Hepatocyte (in vitro differentiated cells): ENCODE measurements around the gene SNX1.

ENCODE experiments used
- CTCF ChIP-seq: fragments of 200-600 bp; sonication (generic); IDR thresholded peaks from 2 replicates; pipeline ENCODE4 v1.5.1; 2016; ENCODE audit warnings: antibody characterized with exemption, mild to moderate bottlenecking; ENCODE audit not compliant: poor library complexity
- EZH2 ChIP-seq: fragments of 200-600 bp; sonication (generic); IDR thresholded peaks from 2 replicates; pipeline ENCODE4 v1.6.1; 2016; ENCODE audit warnings: antibody characterized with exemption, mild to moderate bottlenecking, borderline replicate concordance

GRCh38 chr15:64070965-64071851 lies 24.6 kb upstream of the SNX1 start:
- no peak for TF ChIP-seq CTCF
- no peak for TF ChIP-seq EZH2
